GM12875 (cell line): Measurements from ENCODE around the gene CELF2.

Source experiments
- H3K4me3 ChIP-seq: one replicate; pipeline ENCODE4 v1.5.1; 2011; ENCODE audit warnings: low read depth, low read length, control low read depth
- CTCF ChIP-seq: IDR thresholded peaks from 2 replicates; pipeline ENCODE4 v1.5.1; 2011; ENCODE audit warnings: low read depth, mild to moderate bottlenecking, control low read depth, inconsistent platforms, low read length, moderate library complexity, borderline replicate concordance; ENCODE audit not compliant: insufficient read depth

Gene CELF2

GRCh38 chr10:11105676-11106004, 88.0 kb downstream of the CELF2 start:
- no peak for TF ChIP-seq CTCF
- no peak overlapping the region for H3K4me3 ChIP-seq

GRCh38 chr10:11106621-11107374, 89.1 kb downstream of the CELF2 start:
- no peak overlapping the region for H3K4me3 ChIP-seq

GRCh38 chr10:11107948-11108347, 90.3 kb downstream of the CELF2 start:
- no peak overlapping the region for H3K4me3 ChIP-seq
- TF ChIP-seq CTCF: no peak

More at GRCh38 chr10:11106621-11107374, 89.1 kb downstream of the CELF2 start:
- no peak for TF ChIP-seq CTCF

GRCh38 chr10:11108356-11108755, 90.7 kb downstream of the CELF2 start:
- TF ChIP-seq CTCF: no peak
- no peak overlapping the region for H3K4me3 ChIP-seq

GRCh38 chr10:11109590-11109989, 91.9 kb downstream of the CELF2 start:
- no peak for TF ChIP-seq CTCF
- H3K4me3 ChIP-seq: no peak overlapping the region

GRCh38 chr10:11110539-11110938, 92.9 kb downstream of the CELF2 start:
- TF ChIP-seq CTCF: no peak
- H3K4me3 ChIP-seq: no peak overlapping the region

GRCh38 chr10:11111490-11111889, 93.8 kb downstream of the CELF2 start:
- H3K4me3 ChIP-seq: no peak overlapping the region
- no peak for TF ChIP-seq CTCF
